Measurements from ENCODE around the gene ITGAD. TPM values are rescaled to one million over a fixed set of nuclear protein-coding genes. Genes with fewer than 3 reads are reported as not detected.

The ITGAD gene
- total and polyA plus RNA-seq, 2 of the 8 experiments (the other 6 are each of a cell fraction or from before 2014, with no cell fraction given), result 0.06 TPM; not detected in 1

DNA sequence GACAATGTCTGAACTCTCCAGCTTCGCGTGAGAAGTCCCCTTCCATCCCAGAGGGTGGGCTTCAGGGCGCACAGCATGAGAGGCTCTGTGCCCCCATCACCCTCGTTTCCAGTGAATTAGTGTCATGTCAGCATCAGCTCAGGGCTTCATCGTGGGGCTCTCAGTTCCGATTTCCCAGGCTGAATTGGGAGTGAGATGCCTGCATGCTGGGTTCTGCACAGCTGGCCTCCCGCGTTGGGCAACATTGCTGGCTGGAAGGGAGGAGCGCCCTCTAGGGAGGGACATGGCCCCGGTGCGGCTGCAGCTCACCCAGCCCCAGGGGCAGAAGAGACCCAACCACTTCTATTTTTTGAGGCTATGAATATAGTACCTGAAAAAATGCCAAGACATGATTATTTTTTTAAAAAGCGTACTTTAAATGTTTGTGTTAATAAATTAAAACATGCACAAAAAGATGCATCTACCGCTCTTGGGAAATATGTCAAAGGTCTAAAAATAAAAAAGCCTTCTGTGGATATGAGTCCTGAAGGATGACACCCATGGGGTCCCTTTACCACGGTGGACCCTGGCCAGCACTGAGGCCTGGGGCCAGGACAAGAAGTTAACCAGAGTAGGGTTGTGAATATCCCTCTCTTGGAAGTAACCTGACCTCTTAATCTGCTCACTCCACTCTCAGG lies 10.5 kb upstream of the ITGAD start (continued):
- TF ChIP-seq, protein P1, sequence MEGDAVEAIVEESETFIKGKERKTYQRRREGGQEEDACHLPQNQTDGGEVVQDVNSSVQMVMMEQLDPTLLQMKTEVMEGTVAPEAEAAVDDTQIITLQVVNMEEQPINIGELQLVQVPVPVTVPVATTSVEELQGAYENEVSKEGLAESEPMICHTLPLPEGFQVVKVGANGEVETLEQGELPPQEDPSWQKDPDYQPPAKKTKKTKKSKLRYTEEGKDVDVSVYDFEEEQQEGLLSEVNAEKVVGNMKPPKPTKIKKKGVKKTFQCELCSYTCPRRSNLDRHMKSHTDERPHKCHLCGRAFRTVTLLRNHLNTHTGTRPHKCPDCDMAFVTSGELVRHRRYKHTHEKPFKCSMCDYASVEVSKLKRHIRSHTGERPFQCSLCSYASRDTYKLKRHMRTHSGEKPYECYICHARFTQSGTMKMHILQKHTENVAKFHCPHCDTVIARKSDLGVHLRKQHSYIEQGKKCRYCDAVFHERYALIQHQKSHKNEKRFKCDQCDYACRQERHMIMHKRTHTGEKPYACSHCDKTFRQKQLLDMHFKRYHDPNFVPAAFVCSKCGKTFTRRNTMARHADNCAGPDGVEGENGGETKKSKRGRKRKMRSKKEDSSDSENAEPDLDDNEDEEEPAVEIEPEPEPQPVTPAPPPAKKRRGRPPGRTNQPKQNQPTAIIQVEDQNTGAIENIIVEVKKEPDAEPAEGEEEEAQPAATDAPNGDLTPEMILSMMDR (IDR thresholded peaks at IDR 0.05; ENCODE audit: control extremely low read depth in 1 of 3, insufficient read depth in 1 of 3, low read depth in 1 of 3, low read length in 3 of 3), result peak; percentile 86 to 96 (median 88)
- TF ChIP-seq FOSL1 (IDR thresholded peaks at IDR 0.05; ENCODE audit: insufficient read depth, low read depth, low read length) (no peak), CEBPB (IDR thresholded peaks at IDR 0.05; ENCODE audit: low read depth, low read length) (peak; percentile 98), RAD21 (IDR thresholded peaks at IDR 0.05 in 1 of 2, conservative IDR thresholded peaks at IDR 0.05 in 1 of 2; ENCODE audit: low read depth in 2 of 2, low read length in 2 of 2) (peak; percentile 84 to 87), ASH2L (IDR thresholded peaks at IDR 0.05; ENCODE audit: low read length) (no peak), KDM1A (IDR thresholded peaks at IDR 0.05; ENCODE audit: borderline replicate concordance, low read length) (0 out of 2 replicates have a peak, but pooled peaks have one; percentile 22)

Measured in H1 (cell line).